OCI-LY1 (cell line): Measurements from ENCODE around the gene HTRA3.

Experiments used
- CTCF ChIP-seq: fragments of 200-600 bp; sonication (generic), shearing (Covaris generic); IDR thresholded peaks from 2 replicates; pipeline ENCODE4 v1.5.1; 2017; ENCODE audit warnings: mild to moderate bottlenecking, antibody characterized with exemption, low read length, moderate library complexity, mixed read lengths
- EZH2 ChIP-seq: fragments of 200-600 bp; sonication (generic), shearing (Covaris generic); IDR thresholded peaks from 2 replicates; pipeline ENCODE4 v1.8.0; 2017; ENCODE audit warnings: borderline replicate concordance, mixed run types, mild to moderate bottlenecking, antibody characterized with exemption, low read length, moderate library complexity, mixed read lengths

GRCh38 chr4:8324640-8325239 is 55.2 kb downstream of the HTRA3 start:
- TF ChIP-seq CTCF (no peak), EZH2 (no peak)
